HUES48 (cell line): ENCODE measurements around the gene ATP2C1.

Experiments
- H3K27ac ChIP-seq: one replicate; pipeline ENCODE4 v1.7.0; 2013; ENCODE audit warnings: low read depth, low read length, inconsistent platforms
- H3K27me3 ChIP-seq: 2 replicates; pipeline ENCODE4 v1.6.1; 2013; ENCODE audit warnings: mild to moderate bottlenecking, low read length; ENCODE audit not compliant: control insufficient read depth, insufficient read depth
- H3K36me3 ChIP-seq: 2 replicates; pipeline ENCODE4 v1.6.1; 2013; ENCODE audit warnings: low read length; ENCODE audit not compliant: control insufficient read depth, insufficient read depth
- H3K4me1 ChIP-seq: 2 replicates; pipeline ENCODE4 v1.6.1; 2013; ENCODE audit warnings: mild to moderate bottlenecking, low read length; ENCODE audit not compliant: control insufficient read depth, insufficient read depth
- H3K4me3 ChIP-seq: 2 replicates; pipeline ENCODE4 v1.5.1; 2013; ENCODE audit warnings: mild to moderate bottlenecking, low read depth, low read length
- H3K9ac ChIP-seq: 2 replicates; pipeline ENCODE4 v1.6.1; 2013; ENCODE audit warnings: mild to moderate bottlenecking, low read depth, low read length, moderate library complexity
- H3K9me3 ChIP-seq: 2 replicates; pipeline ENCODE4 v1.6.1; 2013; ENCODE audit warnings: low read length; ENCODE audit not compliant: control insufficient read depth, insufficient read depth

ATP2C1 gene

GRCh38 chr3:130916507-130917167 lies 22.8 kb downstream of the ATP2C1 start:
- H3K4me3 ChIP-seq: no peak overlapping the region
- H3K36me3 ChIP-seq: no peaks in the 10 kb centered on the region
- no peak overlapping the region for H3K27ac ChIP-seq
- H3K27me3 ChIP-seq: no peaks in the 10 kb centered on the region
- no peaks in the 10 kb centered on the region for H3K9me3 ChIP-seq
- peaks cover 3% of the 10 kb centered on the region; the same call in 1 of the 2 replicates for H3K4me1 ChIP-seq
- H3K9ac ChIP-seq: no peak overlapping the region

GRCh38 chr3:130918328-130918727 lies 24.4 kb downstream of the ATP2C1 start:
- Histone ChIP-seq H3K27ac (no peak overlapping the region), H3K27me3 (no peaks in the 10 kb centered on the region), H3K36me3 (no peaks in the 10 kb centered on the region), H3K9ac (no peak overlapping the region), H3K9me3 (no peaks in the 10 kb centered on the region), H3K4me3 (no peak overlapping the region), H3K4me1 (peaks cover 3% of the 10 kb centered on the region; the same call in 1 of the 2 replicates)

GRCh38 chr3:130925628-130926027 lies 31.7 kb downstream of the ATP2C1 start:
- Histone ChIP-seq H3K27me3 (no peaks in the 10 kb centered on the region), H3K36me3 (no peaks in the 10 kb centered on the region), H3K4me3 (no peak overlapping the region), H3K9ac (no peak overlapping the region), H3K4me1 (peaks cover 6% of the 10 kb centered on the region; the same call in 1 of the 2 replicates), H3K9me3 (peaks cover 8% of the 10 kb centered on the region; the same call in 1 of the 2 replicates), H3K27ac (no peak overlapping the region)

- Histone ChIP-seq H3K27me3 (no peaks in the 10 kb centered on the region), H3K4me3 (no peak overlapping the region), H3K9me3 (peaks cover 8% of the 10 kb centered on the region; the same call in 1 of the 2 replicates), H3K36me3 (no peaks in the 10 kb centered on the region), H3K9ac (no peak overlapping the region), H3K4me1 (peaks cover 6% of the 10 kb centered on the region; the same call in 1 of the 2 replicates), H3K27ac (no peak overlapping the region)
These were observed 32.6 kb downstream of the ATP2C1 start for GRCh38 chr3:130926504-130926903.

- Histone ChIP-seq H3K27ac (no peak overlapping the region), H3K36me3 (peaks cover 14% of the 10 kb centered on the region), H3K27me3 (no peaks in the 10 kb centered on the region), H3K4me3 (no peak overlapping the region), H3K9ac (no peak overlapping the region), H3K9me3 (no peaks in the 10 kb centered on the region), H3K4me1 (peaks cover 6% of the 10 kb centered on the region; the same call in 1 of the 2 replicates)
These were observed 35.9 kb downstream of the ATP2C1 start for GRCh38 chr3:130929804-130930203.

- Histone ChIP-seq H3K4me1 (peaks cover 6% of the 10 kb centered on the region; the same call in 1 of the 2 replicates), H3K27ac (no peak overlapping the region), H3K27me3 (no peaks in the 10 kb centered on the region), H3K9me3 (no peaks in the 10 kb centered on the region), H3K9ac (no peak overlapping the region), H3K4me3 (no peak overlapping the region), H3K36me3 (peaks cover 26% of the 10 kb centered on the region)
These were observed 39.1 kb downstream of the ATP2C1 start for GRCh38 chr3:130932979-130933378.

GRCh38 chr3:130933801-130934345 lies 40.0 kb downstream of the ATP2C1 start:
- Histone ChIP-seq H3K36me3 (peaks cover 26% of the 10 kb centered on the region), H3K27me3 (no peaks in the 10 kb centered on the region), H3K9me3 (no peaks in the 10 kb centered on the region), H3K4me3 (no peak overlapping the region), H3K27ac (no peak overlapping the region), H3K4me1 (peaks cover 6% of the 10 kb centered on the region; the same call in 1 of the 2 replicates), H3K9ac (no peak overlapping the region)

- peaks cover 1% of the 10 kb centered on the region; the same call in 1 of the 2 replicates for H3K4me1 ChIP-seq
- H3K4me3 ChIP-seq: no peak overlapping the region
- H3K27me3 ChIP-seq: no peaks in the 10 kb centered on the region
- peaks cover 26% of the 10 kb centered on the region for H3K36me3 ChIP-seq
- no peak overlapping the region for H3K27ac ChIP-seq
- H3K9ac ChIP-seq: no peak overlapping the region
- H3K9me3 ChIP-seq: no peaks in the 10 kb centered on the region
These were observed 40.7 kb downstream of the ATP2C1 start for GRCh38 chr3:130934442-130935089.

- Histone ChIP-seq H3K27ac (no peak overlapping the region), H3K9ac (no peak overlapping the region), H3K27me3 (no peaks in the 10 kb centered on the region), H3K4me1 (no peaks in the 10 kb centered on the region), H3K9me3 (no peaks in the 10 kb centered on the region), H3K36me3 (peaks cover 34% of the 10 kb centered on the region), H3K4me3 (no peak overlapping the region)
These were observed 42.0 kb downstream of the ATP2C1 start for GRCh38 chr3:130935761-130936492.

GRCh38 chr3:130939753-130940152 lies 45.9 kb downstream of the ATP2C1 start:
- H3K27me3 ChIP-seq: no peaks in the 10 kb centered on the region
- no peak overlapping the region for H3K27ac ChIP-seq
- peaks cover 53% of the 10 kb centered on the region for H3K36me3 ChIP-seq
- no peaks in the 10 kb centered on the region for H3K4me1 ChIP-seq
- H3K9ac ChIP-seq: no peak overlapping the region
- H3K4me3 ChIP-seq: no peak overlapping the region
- H3K9me3 ChIP-seq: no peaks in the 10 kb centered on the region
